Measurements from ENCODE around the gene SPDYC.

Gene SPDYC

GRCh38 chr11:65160643-65161042 lies 9.4 kb upstream of the SPDYC start:
- TF ChIP-seq CTCF (IDR thresholded peaks at IDR 0.05; ENCODE audit: unreplicated experiment in 3 of 3): no peak
- H3K27me3 Mint-ChIP-seq (ENCODE audit: low read depth): peaks cover 2% of the 10 kb centered on the region
- no peak overlapping the region for H3K4me3 Mint-ChIP-seq
- H3K4me1 Mint-ChIP-seq: no peaks in the 10 kb centered on the region
- no peaks in the 10 kb centered on the region for H3K9me3 Mint-ChIP-seq
- H3K27ac Mint-ChIP-seq: no peak overlapping the region
- no peaks in the 10 kb centered on the region for H3K36me3 Mint-ChIP-seq (ENCODE audit: low read depth)

DNA sequence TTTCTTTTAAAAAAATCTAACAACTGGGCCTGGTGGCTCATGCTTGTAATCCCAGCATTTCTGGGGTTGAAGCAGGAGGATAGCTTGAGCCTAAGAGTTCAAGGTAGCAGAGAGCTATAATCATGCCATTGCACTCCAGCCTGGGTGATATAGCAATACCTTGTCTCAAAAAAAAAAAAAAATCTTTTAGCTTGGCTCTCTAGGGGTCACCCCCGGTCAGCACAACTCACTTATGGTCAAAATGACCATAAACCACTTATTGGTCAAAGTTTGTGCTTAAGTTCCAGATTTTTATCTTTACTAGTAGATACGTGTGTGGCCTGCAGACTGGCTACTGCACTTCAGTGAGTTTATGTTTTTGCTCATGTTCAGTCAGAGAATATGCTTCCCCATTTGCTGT lies 6.3 kb upstream of the SPDYC start:
- H3K4me1 Mint-ChIP-seq: no peaks in the 10 kb centered on the region
- no peaks in the 10 kb centered on the region for H3K36me3 Mint-ChIP-seq (ENCODE audit: low read depth)
- TF ChIP-seq CTCF (IDR thresholded peaks at IDR 0.05; ENCODE audit: unreplicated experiment in 3 of 3): no peak
- H3K27ac Mint-ChIP-seq: no peak overlapping the region
- H3K9me3 Mint-ChIP-seq: no peaks in the 10 kb centered on the region
- no peak overlapping the region for H3K4me3 Mint-ChIP-seq
- H3K27me3 Mint-ChIP-seq (ENCODE audit: low read depth): peaks cover 3% of the 10 kb centered on the region

- no peaks in the 10 kb centered on the region for H3K36me3 Mint-ChIP-seq (ENCODE audit: low read depth)
- H3K9me3 Mint-ChIP-seq: no peaks in the 10 kb centered on the region
- H3K4me3 Mint-ChIP-seq: peak overlapping the region in 2 of 3 experiments; percentile 1 to 17
- peaks cover 6% of the 10 kb centered on the region for H3K27me3 Mint-ChIP-seq (ENCODE audit: low read depth)
- no peak for TF ChIP-seq CTCF (IDR thresholded peaks at IDR 0.05; ENCODE audit: unreplicated experiment in 3 of 3)
- H3K27ac Mint-ChIP-seq: peak overlapping the region in 2 of 3 experiments; percentile 0 to 28
- peaks cover 7% of the 10 kb centered on the region for H3K4me1 Mint-ChIP-seq
These were observed 4.4 kb upstream of the SPDYC start for GRCh38 chr11:65165410-65166317.

DNA sequence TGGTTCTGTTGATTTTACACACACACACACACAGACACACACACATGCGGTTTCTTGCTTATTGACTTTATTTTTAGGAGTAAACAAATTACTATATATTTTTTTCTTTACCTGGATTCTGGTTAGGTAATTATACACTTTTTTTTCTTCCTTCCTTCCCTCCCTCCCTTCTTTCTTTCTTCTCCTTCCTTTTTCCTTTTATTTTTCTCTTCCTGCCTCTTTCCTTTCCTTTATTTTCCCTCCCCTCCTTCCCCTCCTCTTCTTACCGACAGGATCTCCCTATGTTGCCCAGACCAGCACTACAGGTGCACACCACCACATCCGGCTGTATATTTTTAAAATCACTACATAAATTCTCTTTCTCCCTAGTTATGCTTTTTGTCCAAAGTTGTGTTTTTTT lies 3.1 kb upstream of the SPDYC start:
- no peak overlapping the region for H3K4me3 Mint-ChIP-seq

GRCh38 chr11:65167656-65168055 lies 2.4 kb upstream of the SPDYC start:
- peaks cover 6% of the 10 kb centered on the region for H3K27me3 Mint-ChIP-seq (ENCODE audit: low read depth)
- H3K36me3 Mint-ChIP-seq (ENCODE audit: low read depth): no peaks in the 10 kb centered on the region
- no peaks in the 10 kb centered on the region for H3K9me3 Mint-ChIP-seq
- no peak for TF ChIP-seq CTCF (IDR thresholded peaks at IDR 0.05; ENCODE audit: unreplicated experiment in 3 of 3)
- H3K4me1 Mint-ChIP-seq: peaks cover 7% of the 10 kb centered on the region
- H3K27ac Mint-ChIP-seq: no peak overlapping the region
- H3K4me3 Mint-ChIP-seq: no peak overlapping the region

More for the DNA sequence above, 3.1 kb upstream of the SPDYC start:
- no peak for TF ChIP-seq CTCF (IDR thresholded peaks at IDR 0.05; ENCODE audit: unreplicated experiment in 3 of 3)
- peaks cover 6% of the 10 kb centered on the region for H3K27me3 Mint-ChIP-seq (ENCODE audit: low read depth)
- H3K4me1 Mint-ChIP-seq: peaks cover 7% of the 10 kb centered on the region
- H3K27ac Mint-ChIP-seq: no peak overlapping the region
- H3K9me3 Mint-ChIP-seq: no peaks in the 10 kb centered on the region
- H3K36me3 Mint-ChIP-seq (ENCODE audit: low read depth): no peaks in the 10 kb centered on the region
